GM12801 (cell line): ENCODE measurements around the gene EBF3.

Experiments used
- TF ChIP-seq, protein P1 (sequence below): IDR thresholded peaks from one replicate; pipeline ENCODE4 v1.5.1; 2011; ENCODE audit warnings: control low read depth; ENCODE audit not compliant: insufficient read length; ENCODE audit errors: extremely low read depth

EBF3 gene

DNA sequence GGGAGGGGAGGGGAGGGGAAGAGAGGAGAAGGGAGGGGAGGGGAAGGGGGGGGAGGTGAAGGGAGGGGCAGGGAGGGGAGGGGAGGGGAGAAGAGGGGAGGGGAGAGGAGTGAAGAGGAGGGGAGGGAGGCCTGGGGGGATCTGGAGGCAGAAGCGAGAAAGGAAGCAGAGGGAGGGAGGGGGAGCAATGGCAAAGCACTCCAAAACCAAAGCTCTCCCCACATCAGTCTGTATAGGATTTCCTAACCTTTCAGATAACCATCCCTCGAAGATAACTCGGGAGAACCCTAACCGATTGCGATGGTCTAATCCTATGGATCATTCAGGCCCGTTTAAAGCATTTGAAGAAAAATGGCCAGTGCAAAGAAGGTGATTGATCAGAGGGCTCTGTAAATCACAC is 19.0 kb downstream of the EBF3 start:
- TF ChIP-seq, protein P1, sequence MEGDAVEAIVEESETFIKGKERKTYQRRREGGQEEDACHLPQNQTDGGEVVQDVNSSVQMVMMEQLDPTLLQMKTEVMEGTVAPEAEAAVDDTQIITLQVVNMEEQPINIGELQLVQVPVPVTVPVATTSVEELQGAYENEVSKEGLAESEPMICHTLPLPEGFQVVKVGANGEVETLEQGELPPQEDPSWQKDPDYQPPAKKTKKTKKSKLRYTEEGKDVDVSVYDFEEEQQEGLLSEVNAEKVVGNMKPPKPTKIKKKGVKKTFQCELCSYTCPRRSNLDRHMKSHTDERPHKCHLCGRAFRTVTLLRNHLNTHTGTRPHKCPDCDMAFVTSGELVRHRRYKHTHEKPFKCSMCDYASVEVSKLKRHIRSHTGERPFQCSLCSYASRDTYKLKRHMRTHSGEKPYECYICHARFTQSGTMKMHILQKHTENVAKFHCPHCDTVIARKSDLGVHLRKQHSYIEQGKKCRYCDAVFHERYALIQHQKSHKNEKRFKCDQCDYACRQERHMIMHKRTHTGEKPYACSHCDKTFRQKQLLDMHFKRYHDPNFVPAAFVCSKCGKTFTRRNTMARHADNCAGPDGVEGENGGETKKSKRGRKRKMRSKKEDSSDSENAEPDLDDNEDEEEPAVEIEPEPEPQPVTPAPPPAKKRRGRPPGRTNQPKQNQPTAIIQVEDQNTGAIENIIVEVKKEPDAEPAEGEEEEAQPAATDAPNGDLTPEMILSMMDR = no peak

DNA sequence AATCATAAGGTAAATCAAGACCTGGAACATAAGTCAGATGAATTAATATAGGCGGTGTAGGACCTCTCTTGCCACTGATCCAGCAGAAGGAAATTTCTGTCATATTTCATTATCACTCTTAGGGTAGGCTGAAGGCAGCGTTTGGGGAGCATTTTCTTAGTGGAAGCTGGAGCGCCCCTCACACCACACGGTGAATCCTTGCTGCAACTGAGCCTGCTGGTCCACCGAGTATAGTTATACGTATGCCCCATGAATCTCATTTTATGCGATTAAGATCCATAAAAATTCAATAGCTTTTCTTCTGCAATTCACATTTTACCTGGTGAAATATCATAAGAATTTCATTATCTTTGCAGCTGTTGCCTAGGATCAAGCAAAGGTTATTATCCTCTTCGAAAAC is 19.6 kb downstream of the EBF3 start:
- TF ChIP-seq, protein P1 = no peak

DNA sequence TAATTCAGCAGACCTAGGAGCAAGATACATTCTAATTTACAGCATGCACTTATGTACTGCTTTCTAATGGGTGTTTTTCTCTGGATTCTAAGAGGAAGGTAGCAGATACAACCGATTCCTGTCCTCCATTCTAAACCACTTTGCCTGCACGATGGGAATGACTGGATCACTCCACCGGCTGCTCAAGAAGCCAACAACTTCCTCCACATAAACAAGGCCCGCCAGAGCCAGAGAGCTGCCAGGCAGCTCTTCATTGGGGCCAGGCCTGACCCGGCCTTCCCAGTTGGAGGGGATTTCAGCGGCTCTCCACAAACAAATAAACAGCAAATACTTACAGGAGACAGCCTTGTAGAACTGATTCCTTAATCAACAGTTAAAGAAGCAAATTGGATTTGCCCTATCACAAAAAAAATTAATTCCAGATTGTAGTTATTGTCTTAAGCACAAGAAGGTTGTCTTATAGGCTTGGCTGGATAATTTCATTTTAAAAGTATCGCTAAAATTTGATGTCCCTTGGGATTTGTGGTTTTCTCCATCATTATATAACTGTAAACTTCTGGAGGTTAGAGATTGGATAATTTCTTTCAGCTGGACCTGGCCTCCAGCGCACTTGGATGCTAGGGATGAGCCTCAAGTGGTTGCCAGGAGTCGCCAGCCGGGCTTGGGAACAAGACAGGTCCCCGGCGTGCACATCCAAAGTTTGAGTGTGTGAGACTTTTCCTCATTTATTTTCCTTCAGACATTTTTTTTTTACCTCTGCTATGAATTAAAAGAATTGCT is 20.9 kb downstream of the EBF3 start:
- TF ChIP-seq, protein P1 = no peak

DNA sequence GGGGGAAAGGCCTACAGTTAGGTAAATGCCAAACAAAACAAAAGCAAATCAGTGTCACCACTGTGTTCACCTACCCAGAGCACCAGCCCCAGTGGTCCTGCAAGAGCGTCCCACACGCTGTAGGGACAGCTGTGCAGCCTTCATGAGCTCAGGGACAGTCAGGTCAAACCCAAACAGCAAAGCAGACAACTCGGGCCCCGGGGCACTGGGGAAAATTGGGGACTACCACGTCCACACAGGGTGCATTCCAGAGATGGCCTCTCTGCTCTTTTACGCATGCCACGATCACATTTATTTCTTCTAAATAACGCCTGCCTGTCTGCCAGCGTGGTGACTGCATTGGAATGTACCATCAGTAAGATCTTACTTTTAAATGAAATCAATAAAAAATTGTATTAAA is 21.7 kb downstream of the EBF3 start:
- TF ChIP-seq, protein P1 = no peak

DNA sequence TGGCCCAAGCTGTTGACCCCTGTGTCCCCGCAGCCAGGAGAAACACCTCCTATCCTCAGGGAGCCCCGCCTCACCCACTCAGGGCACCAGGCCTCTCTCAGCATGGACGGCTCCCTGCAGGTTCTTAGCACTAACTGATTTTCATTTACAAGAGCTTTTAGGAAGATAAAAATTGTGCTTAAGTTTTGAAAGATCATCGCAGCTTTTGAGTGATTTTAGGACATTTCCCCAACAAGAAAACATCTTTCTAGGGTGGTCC is 22.1 kb downstream of the EBF3 start:
- TF ChIP-seq, protein P1 = no peak

DNA sequence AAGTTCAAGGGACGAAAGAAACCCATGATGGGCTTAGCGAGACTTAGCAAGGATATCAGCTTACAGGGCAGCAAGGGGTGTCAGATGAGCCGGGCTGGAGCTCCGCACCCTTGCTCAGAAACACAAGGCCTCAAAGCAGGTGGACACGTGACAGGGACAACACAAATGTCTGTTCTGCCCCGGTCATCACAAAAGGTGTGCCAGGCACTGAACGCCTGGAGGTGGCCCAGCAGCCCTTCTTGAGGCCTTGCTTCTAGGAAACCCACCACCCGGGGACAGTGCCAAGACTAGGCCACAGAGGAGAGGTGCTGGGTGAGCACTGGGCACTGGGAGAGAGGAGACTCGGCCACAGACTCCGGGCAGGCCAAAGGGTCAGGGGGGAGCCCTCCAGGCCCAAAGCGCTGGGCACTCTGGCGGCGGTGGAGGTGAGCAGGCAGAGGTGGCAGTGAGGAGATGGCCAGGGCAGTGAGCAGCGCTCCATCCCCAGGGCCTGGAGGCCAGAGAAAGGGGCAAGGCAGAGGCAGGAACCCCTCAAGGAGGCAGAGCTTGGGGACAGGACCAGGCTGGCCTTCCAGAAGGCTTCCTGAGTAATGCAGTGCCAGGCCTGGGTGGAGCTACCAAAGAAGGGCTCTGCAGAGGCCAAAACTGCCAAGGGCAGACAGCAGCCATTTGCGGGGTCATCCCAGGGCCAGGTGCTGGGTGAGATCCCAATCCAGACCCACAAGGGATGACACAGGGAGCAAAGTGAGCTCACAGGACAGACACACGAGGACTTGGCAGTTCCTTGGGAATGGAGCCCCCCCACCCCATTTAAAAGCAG is 22.7 kb downstream of the EBF3 start:
- TF ChIP-seq, protein P1 = no peak

DNA sequence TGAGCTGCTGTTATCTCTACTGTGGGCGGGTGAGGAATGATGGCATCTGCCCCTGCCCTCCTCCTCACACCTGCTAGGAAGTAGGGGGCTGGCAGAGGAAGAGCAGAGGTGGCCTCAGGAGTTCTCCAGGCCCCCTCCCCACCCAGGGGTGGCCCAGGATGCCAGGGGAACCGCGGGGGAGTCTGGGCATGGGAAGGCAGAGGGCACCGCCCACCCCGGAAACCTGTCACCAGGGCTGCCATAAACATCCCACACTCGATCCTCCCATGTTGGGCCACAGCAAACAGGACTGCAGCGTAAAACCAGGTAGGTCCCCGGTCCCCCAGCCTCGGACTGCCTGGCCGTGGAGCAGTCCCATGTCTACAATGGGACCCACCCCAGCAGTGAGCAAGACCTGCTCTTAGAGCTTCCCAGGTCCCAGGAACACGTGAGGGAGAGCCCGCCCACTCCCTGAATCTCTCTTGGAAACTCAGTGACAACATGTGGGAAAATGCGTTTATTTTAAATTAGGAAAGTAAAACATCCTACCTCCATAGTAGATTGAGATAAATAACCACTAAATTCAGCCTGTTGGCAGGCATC is 23.4 kb downstream of the EBF3 start:
- TF ChIP-seq, protein P1 = no peak
